GM19438 (cell line): ENCODE results near the gene RNF11.

Experiments
- ATAC-seq: cut with Tn5 transposase; IDR thresholded peaks from one replicate; pipeline ENCODE4 v1.9.1; 2021; ENCODE audit warnings: low read depth; ENCODE audit not compliant: unreplicated experiment

Gene RNF11

DNA sequence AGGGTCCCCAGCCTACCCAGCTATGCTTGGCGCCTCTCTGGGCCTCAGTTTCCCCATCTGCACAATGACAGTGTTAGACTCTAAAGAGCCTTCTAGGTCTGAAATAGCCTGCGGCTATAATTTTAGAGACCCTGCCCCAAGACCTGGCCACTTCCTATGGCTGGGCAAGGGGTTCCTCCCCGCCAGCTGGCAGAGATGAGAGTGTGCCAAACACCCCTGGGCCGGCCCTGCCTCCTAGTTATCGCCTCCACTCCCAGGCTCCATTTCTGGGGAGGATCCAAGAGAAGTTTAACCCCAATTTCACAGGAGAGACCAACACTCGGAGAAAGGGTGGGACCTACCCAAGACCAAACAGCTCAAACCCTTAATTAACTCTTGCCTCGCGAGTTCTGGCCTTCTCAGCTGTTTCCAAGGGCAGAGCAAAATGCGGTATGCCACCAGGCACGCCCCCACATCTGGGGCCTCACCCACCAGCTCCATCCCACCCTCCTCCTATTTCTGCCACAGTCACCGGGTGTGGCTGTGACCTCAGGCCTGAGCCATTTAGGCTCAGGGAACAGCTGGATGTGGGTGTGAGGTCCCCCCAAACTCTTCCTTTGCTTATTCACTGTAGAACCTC is 58.6 kb downstream of the RNF11 start:
- ATAC-seq, result no peak

DNA sequence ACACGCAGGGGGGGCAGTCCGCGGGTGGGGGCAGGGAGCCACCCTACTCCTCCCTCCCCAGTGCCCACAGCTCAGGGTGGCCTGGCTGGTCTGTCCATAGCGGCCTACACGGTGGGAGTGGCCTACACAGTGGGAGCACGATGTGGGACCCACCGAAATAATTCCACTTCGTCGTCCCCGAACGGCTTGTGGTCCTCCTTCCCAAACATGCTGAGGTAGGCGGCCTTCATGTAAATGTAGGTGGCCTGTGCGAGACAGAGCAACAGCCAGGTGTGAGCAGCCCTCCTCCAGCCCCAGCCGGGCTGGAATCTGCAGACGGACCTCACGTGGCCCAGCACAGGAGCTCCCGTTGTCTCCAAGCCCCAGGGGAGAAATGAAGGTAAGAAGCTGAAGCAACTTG is 59.9 kb downstream of the RNF11 start:
- ATAC-seq, result no peak

DNA sequence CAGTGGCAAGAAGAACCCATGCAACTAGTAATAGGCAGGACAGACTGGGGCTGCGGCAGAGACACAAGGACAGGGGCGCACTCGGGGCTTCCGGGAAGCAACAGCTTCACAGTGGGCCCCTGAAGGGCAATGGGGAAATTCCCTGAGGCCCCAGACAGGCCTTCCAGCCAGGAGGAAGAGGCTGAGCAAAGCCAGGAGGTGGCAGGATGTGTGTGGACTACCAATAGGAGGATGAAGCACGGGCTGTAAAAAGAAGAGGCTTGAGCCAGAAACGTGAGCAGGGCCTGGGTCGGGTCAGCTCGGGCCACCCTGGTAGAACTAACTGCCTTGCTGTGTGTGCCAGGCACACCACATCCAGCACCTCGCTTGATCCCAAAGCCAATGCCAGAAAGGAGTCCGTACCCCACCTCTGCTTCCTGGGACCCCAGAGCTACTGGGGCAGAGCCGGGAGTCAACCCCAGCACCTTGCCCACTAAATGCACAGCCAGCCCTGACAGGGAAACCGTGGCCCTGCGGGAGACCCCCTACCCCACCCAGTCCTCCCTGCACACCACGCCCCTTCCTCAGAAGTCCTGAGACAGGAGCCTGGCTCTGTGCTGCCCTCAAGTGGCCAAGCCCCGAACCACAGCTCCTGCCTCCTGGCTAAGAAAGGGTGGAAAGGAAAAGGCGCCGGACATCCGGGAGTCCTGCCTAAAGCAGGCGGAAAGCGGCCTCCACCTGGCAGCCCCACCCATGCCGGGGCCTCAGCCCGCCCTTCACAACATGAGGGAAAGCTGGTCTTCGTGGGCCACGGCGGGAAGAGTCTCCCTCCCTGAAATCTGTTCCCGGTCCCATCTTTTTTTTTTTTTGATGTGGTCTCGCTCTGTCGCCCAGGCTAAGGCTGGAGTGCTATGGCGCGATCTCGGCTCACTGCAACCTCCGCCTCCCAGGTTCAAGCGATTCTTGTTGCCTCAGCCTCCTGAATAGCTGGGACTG is 60.6 kb downstream of the RNF11 start:
- peak; percentile 61 for ATAC-seq

DNA sequence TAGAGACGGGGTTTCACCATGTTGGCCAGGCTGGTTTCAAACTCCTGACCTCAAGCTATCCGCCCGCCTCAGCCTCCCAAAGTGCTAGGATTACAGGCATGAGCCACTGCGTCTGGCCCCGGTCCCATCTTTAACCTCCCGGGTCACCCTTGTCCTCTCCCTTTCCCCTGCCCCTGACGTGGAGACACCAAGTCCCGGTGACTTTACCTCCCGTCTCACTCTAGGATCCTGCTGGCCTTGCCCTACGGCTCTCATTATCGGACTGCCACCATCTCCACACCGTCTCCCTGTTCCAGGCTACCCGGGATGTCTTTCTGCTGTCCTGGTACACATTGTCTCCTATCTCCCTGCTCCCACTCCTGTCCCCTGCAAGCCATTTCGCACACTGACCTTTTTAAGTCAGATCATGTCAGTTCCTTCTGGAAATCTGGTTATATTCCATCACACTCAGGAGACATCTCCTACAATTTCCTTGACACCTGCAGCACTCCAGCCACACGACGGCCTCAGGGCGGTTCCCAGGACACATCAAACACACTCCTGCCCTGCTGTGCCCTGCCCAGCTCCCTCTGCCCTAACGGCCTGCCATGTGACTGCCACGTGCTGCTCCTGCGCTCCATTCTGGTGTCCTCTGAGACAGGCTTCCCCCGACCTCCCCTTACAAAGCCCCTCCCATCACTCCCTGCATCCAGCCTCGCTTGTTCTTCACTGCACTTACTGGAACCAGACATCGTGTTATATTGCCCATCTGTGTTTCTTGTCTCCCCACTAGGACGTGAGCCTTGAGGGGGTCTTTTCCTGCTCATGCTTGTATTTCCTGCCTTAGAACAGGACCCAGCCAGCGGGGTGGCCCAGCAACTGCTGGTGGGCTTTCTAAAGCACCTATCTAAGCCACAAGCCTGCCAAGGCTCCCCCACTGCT is 61.6 kb downstream of the RNF11 start:
- no peak for ATAC-seq

DNA sequence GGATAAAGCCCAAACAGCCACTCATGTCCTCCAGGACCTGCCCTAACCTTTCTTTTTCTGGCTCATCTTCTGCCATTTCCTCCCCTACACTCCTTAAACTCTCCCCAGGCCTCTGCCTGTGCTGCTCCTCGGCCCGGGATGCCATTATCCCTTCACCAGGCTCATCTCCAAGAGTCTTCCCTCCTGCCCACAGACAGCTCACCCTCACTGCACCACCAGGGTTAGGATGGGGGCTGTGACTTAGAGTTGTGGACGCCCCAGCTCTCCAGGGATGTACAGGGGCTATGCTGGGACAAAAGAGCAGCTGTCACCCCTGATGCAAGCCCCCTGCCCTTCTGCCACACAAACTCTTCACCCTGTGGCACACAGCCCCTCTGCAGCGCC is 62.2 kb downstream of the RNF11 start:
- ATAC-seq, result no peak

DNA sequence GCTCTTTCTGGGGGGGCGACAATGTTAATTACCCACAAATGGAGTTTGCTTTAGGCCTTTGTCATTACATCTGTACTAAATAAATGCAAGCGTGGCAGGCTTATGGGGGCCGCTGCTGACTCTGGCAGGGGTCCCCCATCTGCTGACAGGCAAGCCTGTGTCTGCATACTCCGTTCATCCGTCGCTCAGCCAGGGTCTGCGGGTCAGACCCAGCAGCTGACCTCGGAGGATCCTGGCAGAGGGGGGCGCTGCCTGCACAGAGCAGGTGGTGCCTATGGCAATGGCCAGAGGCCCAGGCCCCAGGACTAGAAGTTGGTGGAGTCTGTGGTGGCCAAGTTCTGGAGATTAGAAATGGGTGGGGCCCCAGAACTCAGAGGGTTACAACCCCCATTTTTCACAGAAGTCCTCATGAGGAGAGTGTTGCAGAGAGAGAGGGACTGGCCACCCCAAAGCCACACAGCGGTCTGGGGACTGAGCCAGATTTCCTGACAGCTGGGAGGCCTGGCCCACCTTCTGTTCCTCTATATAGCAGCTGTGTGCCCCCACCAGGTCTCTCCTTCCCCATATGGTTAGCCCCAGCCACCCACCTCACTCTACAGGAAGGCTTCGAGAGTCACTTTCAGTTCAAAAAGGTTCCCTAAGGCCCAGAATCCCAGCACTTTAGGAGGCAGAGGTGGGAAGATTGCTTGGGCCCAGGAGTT is 63.3 kb downstream of the RNF11 start:
- ATAC-seq, result no peak

DNA sequence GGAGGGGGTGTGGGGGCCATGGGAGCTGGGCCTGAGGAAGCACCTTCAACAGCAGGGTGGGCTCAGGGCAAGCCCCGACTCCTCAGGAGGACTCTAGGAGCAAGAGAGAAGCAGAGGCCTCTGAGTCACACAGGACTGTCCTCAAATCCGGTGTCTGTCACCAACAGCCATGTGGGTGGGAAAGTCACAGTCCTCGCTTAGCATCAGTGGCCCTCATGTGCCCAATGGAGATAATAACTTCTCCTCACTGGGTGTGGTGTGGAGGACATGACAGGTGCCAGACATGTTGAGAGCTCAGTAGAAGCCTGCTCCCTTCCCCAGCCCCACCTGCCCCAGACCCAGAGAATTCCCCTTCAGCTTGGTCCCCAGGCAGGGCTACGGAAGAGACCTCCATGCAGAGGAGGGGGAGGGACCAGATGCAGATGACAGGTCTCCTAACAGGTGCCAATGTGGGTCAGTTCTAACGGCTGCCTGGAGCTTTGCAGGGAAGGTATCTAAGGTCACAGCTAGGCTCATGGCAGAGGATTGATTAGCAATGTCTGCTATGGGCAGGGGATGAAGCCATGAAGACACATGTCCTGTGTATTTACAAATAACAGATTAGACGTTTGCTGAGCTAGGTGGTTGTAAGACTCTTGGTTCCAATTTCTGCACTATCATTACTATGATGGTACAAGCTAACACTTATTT is 64.1 kb downstream of the RNF11 start:
- no peak for ATAC-seq

DNA sequence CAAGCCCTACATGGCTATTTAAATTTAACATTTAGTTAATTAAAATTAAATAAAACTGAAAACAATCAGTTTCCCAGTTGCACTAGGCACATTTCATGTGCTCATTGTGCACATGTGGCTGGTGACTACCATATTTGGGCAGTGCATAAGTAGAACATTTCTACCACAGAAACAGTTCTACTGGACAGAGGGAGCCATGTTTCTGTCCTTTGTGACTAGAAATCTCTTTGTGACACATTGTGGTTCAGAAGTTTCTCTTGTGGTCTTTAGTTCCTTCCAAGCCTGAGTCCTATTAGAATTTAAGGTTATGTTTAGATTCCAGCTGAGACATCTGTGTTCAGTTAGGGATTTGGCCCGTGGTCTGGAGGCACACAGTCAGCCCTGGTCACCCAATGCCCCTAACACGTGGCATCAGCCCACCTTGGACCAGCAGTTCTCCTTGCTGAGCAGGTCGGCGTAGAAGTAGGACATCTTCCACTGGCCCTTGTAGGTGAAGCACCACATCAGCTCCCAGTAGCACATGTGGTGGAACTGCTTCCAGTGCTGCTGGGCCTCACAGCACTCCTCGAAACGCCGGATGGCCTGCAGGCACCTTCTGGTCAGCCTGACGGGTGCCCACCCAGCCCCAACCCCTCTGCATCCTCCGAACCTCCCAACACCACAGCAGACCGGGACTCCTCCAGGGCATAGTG is 65.2 kb downstream of the RNF11 start:
- ATAC-seq, result no peak

DNA sequence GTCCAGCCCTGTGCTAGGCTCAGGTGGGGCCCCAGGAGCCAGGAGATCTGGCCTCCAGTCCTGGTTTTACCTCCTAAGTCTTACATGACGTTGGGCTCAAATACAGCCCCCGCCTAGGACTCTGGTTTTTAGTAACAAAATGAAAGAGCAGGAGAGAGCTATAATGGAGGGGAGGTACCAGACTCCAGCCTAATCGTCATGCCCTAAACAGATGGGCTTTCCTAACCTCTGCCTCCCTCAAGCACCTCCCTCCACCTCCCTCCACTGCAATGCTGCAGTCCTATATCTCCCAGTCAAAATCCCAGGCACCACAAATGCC is 65.7 kb downstream of the RNF11 start:
- ATAC-seq, result no peak

DNA sequence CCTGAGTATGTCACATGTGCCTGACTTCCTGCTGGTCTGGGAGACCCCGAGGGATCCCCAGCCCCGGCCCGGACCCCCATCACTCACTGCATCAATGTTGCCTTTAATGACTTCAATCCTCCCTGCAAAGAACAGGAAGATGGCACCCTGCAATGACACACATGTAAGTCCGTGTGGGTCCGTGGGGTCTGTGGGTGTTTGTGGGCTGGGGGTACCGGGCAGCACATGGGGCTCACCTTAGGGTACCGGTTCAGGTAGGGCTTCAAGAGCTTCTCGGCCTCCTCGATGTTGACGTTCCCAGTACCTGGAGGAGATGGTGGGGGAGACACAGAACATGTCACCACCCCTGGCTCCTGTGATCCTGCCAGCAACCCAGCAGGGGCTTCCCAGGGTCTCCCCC is 66.2 kb downstream of the RNF11 start:
- no peak for ATAC-seq

DNA sequence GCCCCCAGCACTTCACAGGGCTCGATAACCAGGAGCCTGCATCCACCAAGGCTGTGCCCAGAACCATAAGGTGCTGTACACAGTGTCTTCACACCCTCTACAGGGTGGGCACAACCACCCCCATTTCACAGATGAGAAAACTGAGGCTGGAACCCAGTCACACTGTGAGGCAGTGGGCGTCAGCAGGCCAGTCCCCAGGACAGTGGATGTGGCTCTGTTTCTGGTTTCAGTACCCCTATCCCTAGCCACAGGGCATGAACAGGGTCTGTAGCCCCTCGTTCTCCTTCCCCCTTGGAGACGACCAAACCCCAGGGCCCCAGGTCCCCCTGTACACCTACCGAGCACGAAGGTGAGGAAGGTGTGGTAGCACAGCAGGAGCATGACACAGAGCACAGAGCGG is 66.7 kb downstream of the RNF11 start:
- no peak for ATAC-seq

DNA sequence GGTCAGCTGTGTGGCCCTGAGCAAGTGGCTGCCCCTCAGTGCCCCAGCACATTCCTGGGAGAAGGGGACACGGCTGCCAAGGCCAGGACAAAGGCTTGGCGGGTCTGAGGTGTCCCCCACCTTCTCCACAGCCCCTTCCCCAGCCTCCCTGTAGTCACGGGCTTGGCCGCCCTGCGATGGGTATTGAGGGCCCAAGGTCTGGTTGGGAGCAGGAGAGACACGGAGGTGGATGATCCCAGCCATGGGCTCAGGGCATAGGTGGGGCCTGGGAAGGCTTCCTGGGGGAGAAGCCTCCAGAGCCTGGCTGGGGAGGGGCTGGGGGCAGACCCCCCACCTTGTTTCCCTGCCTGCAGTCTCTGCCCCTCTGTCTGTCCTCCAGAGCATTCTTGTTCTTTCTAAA is 67.2 kb downstream of the RNF11 start:
- no peak for ATAC-seq

DNA sequence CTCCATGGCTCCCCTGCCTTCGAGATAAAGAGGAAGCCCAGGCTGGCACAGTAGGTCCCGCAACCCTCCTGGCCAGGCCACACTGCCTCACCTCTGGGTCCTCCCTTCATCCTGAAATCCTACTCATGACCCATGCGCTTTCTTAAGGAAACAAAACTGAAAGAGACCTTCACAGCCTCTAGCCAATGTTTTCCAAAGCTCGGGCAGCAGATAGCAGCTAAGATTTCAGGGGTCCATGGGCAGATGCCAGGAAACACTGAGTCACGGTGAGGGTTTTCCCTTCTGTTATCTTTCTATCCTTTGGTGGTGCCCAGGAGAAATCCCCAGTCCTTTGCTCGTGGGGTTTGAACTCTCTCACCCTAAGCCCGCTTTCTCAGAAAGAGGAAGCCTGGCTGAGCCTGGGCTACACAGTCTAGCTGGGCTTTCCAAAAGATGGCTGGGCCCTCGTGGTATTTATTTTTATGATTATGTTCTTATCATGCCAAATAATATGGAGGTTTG is 67.7 kb downstream of the RNF11 start:
- no peak for ATAC-seq

DNA sequence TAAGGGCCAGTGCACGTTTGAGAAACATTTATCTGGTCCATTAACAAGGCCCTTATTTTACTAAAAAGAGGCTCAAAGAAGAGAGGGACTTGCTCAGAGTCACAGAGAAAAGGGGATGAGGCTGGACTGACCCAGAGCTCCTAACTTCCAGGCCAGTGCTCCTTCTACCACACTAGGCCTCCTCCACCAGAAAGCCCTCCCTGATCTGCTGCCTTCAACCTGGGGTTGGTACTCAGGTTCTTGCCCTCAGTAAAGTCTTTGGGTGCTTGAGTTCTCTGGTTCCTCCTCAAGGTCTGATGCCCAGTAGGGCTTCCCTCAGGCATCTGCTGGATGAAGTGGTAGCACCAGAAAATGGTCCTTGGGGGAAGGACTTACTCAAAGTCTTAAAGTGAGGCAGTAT is 68.3 kb downstream of the RNF11 start:
- ATAC-seq, result no peak

DNA sequence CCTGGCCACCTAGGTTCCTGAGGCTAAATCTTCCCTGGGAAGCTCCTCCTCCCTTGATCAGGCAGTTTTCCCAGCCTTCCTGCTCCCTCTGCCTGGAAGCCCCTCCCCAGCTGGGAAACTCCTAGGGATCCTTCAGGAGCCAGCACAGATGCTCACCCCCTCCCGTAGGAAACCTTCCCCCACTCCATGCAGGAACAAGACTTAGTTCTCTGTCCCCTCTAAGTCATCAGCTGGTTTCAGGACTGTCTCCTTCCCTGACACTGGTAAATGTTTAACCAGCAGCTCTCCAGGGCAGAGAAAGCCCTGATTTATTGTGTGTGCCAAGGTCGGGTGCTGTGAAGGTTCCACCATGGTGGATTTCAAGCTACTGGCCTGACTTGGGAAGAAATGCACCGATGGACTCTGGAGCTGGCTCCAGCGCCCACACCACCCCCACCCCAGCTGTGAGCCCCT is 69.3 kb downstream of the RNF11 start:
- peak; percentile 44 for ATAC-seq

DNA sequence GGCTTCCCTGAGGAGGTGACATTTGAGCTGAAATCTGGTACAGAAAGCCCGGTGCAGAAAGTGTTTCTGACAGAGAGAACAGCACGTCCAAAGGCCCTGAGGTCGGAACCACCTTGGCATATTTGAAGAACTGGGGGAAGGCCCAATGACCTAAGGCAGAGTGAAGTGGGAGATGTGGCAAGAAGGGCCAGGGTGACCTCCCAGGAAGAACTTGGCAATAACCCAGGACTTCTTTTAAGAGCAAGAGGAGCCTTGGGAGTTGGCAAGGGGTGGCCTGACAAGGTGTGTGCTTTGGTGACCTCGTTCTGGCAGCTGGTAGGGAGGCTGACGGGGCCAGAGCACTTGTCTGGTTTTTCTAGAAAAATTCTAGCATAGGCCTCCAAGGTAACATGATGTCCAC is 70.9 kb downstream of the RNF11 start:
- no peak for ATAC-seq

DNA sequence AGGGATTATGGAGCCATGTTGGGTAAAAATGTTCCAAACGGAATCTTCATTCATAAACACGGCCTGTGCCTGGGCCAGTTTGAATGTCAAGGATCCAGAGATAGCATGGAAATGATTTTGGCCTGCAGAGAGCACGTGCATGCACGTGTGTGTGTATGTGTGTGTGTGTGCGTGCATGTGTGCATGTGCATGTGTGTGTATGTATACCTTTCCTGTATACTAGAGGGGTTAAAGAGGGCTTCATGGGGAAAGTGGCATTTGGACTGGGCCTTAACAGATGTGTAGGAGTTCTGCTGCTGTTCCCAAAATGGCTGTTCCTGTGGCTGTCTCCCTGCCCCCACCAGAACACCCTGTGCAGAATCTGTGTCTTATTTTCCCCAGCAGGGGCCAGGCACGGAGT is 72.6 kb downstream of the RNF11 start:
- no peak for ATAC-seq

DNA sequence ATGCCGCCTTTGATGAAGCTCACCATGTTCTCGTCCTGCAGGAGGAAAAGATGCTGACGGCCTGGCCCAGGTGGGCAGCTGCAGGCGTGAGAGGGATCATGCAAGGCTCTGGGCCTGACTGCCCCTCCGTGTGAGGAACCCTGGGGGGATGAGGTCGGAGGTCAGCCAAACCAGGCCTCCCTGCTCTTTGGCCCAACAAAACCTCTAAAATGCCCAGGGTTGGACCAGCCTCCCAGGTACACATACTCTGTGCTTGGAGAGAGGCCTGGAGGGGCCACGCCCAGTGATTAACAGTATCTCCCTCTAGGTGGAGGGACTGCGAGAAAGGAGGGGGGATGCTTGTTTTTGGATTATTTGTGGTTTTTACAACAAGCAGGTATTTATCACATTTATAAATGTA is 73.2 kb downstream of the RNF11 start:
- no peak for ATAC-seq
